Upper lobe of left lung (tissue), 6 donors: ENCODE data around the gene HTR2B. TPM values are rescaled to one million over a fixed set of nuclear protein-coding genes. Genes with fewer than 3 reads are reported as not detected.

ENCODE experiments used
- ATAC-seq, 2 donors: fragments of 200-7000 bp; cut with Tn5 transposase; one replicate each; pipeline ENCODE4 v1.9.1; 2022; ENCODE audit warnings: mild to moderate bottlenecking in 2 of 2, moderate library complexity in 2 of 2; ENCODE audit not compliant: low FRiP score in 2 of 2
- DNase-seq, 2 donors: peaks; one replicate each; pipeline ENCODE4 v3.0.0-alpha.2; 2019 to 2020
- H3K27ac ChIP-seq, 4 donors: fragments of 200-600 bp; sonication (generic); one replicate each; pipeline ENCODE4 v1.5.1; 2016 to 2019
- H3K27me3 ChIP-seq, 4 donors: fragments of 200-600 bp; sonication (generic); one replicate each; pipeline ENCODE4 v1.5.1; 2017 to 2019
- H3K36me3 ChIP-seq, 4 donors: fragments of 200-600 bp; sonication (generic); one replicate each; pipeline ENCODE4 v1.5.1; 2016 to 2019
- H3K4me1 ChIP-seq, 4 donors: fragments of 200-600 bp; sonication (generic); one replicate each; pipeline ENCODE4 v1.5.1; 2018 to 2019
- H3K4me3 ChIP-seq, 4 donors: fragments of 200-600 bp; sonication (generic); one replicate each; pipeline ENCODE4 v1.5.1; 2017 to 2019; ENCODE audit warnings: mild to moderate bottlenecking in 2 of 4, moderate library complexity in 1 of 4
- H3K9me3 ChIP-seq, 4 donors: fragments of 200-600 bp; sonication (generic); one replicate each; pipeline ENCODE4 v1.5.1; 2018 to 2019
- CTCF ChIP-seq, 6 experiments: fragments of 450-650 bp in 4 of 6; fragments of 200-600 bp in 2 of 6; sonication (generic) in 2 of 6; IDR thresholded peaks; one replicate each; pipeline ENCODE4 v1.5.1; 2016 to 2019; ENCODE audit warnings: antibody characterized with exemption in 6 of 6
- EP300 ChIP-seq, 4 donors: sonication (generic); formaldehyde crosslinking; IDR thresholded peaks; one replicate each; pipeline ENCODE4 v1.5.1; 2017; ENCODE audit warnings: antibody characterized with exemption in 4 of 4, control low read depth in 2 of 4
- POLR2A ChIP-seq, 4 donors: fragments of 450-650 bp; IDR thresholded peaks; one replicate each; pipeline ENCODE4 v1.5.1; 2016 to 2017; ENCODE audit warnings: antibody characterized with exemption in 4 of 4, mild to moderate bottlenecking in 2 of 4
- POLR2AphosphoS5 ChIP-seq, 2 donors: sonication (generic); formaldehyde crosslinking; IDR thresholded peaks; one replicate each; pipeline ENCODE4 v1.5.1; 2017; ENCODE audit warnings: antibody characterized with exemption in 2 of 2
- WGBS, 2 donors: methylation state at CpG; one replicate each; pipeline ENCODE4 v1.1.5; 2017 to 2018; 5-methylcytosine and 5-hydroxymethylcytosine counted together
- total RNA-seq, 6 donors: library from RNA; depleted of rRNA in 4 of 6; stranded (reverse); fragments of >200 nt in 4 of 6; gene quantifications; one replicate each; pipeline versions ENCODE4 v1.1.0 to v1.2.1, GENCODE V29; 2016 to 2021
- donor health status: DM: no; HTN: no; CAD: no; lungs with moderate emphysema.
- donor health status: DM: no; HTN: yes; CAD: no; lungs with severe emphysema.

HTR2B gene
- total RNA-seq, 6 donors from 2014 or later = 0.15 to 1.0 (median 0.37) TPM; not detected in 1

GRCh38 chr2:231130336-231131056, 5.7 kb upstream of the HTR2B start:
- Histone ChIP-seq H3K4me1 (peaks cover 0 to 7% (median 1%) of the 10 kb centered on the region in 4 donors), H3K27ac (no peak overlapping the region), H3K36me3 (no peaks in the 10 kb centered on the region), H3K27me3 (no peaks in the 10 kb centered on the region), H3K4me3 (no peak overlapping the region), H3K9me3 (no peaks in the 10 kb centered on the region)
- ATAC-seq (no peak), DNase-seq (no peak)
- 88 to 96% methylated on average over 6 of the region's 6 CpGs for WGBS, 2 donors
- TF ChIP-seq POLR2A (IDR thresholded peaks at IDR 0.05) = no peak
- no peak for TF ChIP-seq POLR2AphosphoS5 (IDR thresholded peaks at IDR 0.05)
- TF ChIP-seq EP300 (IDR thresholded peaks at IDR 0.05) = no peak
- no peak for TF ChIP-seq CTCF (IDR thresholded peaks at IDR 0.05)

- no peaks in the 10 kb centered on the region for H3K36me3 ChIP-seq
- H3K4me1 ChIP-seq = peaks cover 2 to 8% (median 5%) of the 10 kb centered on the region in 4 donors
- no peak for DNase-seq
- no peaks in the 10 kb centered on the region for H3K9me3 ChIP-seq
- WGBS, 2 donors = 91 to 100% methylated on average over 1 of the region's 1 CpG
- no peak for ATAC-seq
- H3K27me3 ChIP-seq = no peaks in the 10 kb centered on the region
- H3K4me3 ChIP-seq = no peak overlapping the region
- no peak overlapping the region for H3K27ac ChIP-seq
- no peak for TF ChIP-seq EP300 (IDR thresholded peaks at IDR 0.05)
- no peak for TF ChIP-seq CTCF (IDR thresholded peaks at IDR 0.05)
- no peak for TF ChIP-seq POLR2AphosphoS5 (IDR thresholded peaks at IDR 0.05)
- TF ChIP-seq POLR2A (IDR thresholded peaks at IDR 0.05) = no peak
These were observed 4.4 kb upstream of the HTR2B start for GRCh38 chr2:231129216-231129615.

GRCh38 chr2:231128541-231128940, 3.7 kb upstream of the HTR2B start:
- Histone ChIP-seq H3K27ac (no peak overlapping the region), H3K4me1 (peaks cover 0 to 15% (median 5%) of the 10 kb centered on the region in 4 donors), H3K9me3 (no peaks in the 10 kb centered on the region), H3K36me3 (no peaks in the 10 kb centered on the region), H3K4me3 (no peak overlapping the region), H3K27me3 (no peaks in the 10 kb centered on the region)
- no peak for DNase-seq
- TF ChIP-seq CTCF (IDR thresholded peaks at IDR 0.05) = no peak
- TF ChIP-seq POLR2AphosphoS5 (IDR thresholded peaks at IDR 0.05) = no peak
- no peak for TF ChIP-seq EP300 (IDR thresholded peaks at IDR 0.05)
- no peak for TF ChIP-seq POLR2A (IDR thresholded peaks at IDR 0.05)
- ATAC-seq = no peak

- TF ChIP-seq POLR2A (IDR thresholded peaks at IDR 0.05) = no peak
- no peak for TF ChIP-seq POLR2AphosphoS5 (IDR thresholded peaks at IDR 0.05)
- no peak for TF ChIP-seq CTCF (IDR thresholded peaks at IDR 0.05)
- TF ChIP-seq EP300 (IDR thresholded peaks at IDR 0.05) = no peak
- ATAC-seq (no peak), DNase-seq (no peak)
- Histone ChIP-seq H3K9me3 (no peaks in the 10 kb centered on the region), H3K36me3 (no peaks in the 10 kb centered on the region), H3K4me3 (no peak overlapping the region), H3K27me3 (no peaks in the 10 kb centered on the region), H3K4me1 (peaks cover 0 to 17% (median 5%) of the 10 kb centered on the region in 4 donors), H3K27ac (no peak overlapping the region)
- 88 to 100% methylated on average over 1 of the region's 1 CpG for WGBS, 2 donors
These were observed 3.1 kb upstream of the HTR2B start for GRCh38 chr2:231127936-231128335.

- DNase-seq = no peak
- ATAC-seq = no peak
- no peak overlapping the region for H3K27ac ChIP-seq
- H3K4me3 ChIP-seq = no peak overlapping the region
- H3K9me3 ChIP-seq = no peaks in the 10 kb centered on the region
- H3K27me3 ChIP-seq = no peaks in the 10 kb centered on the region
- 98 to 99% methylated on average over 9 of the region's 9 CpGs for WGBS, 2 donors
- peaks cover under 1 to 17% (median 5%) of the 10 kb centered on the region in 4 donors for H3K4me1 ChIP-seq
- no peaks in the 10 kb centered on the region for H3K36me3 ChIP-seq
- TF ChIP-seq CTCF (IDR thresholded peaks at IDR 0.05) = no peak
- no peak for TF ChIP-seq POLR2AphosphoS5 (IDR thresholded peaks at IDR 0.05)
- TF ChIP-seq POLR2A (IDR thresholded peaks at IDR 0.05) = no peak
- TF ChIP-seq EP300 (IDR thresholded peaks at IDR 0.05) = no peak
These were observed 2.6 kb upstream of the HTR2B start for GRCh38 chr2:231127480-231127879.
